ENCODE measurements around the gene FBXO17. TPM values are rescaled to one million over a fixed set of nuclear protein-coding genes. Genes with fewer than 3 reads are reported as not detected.
"Not testable (repeated sequence)": the region's sequence is repeated elsewhere in the genome, so short reads cannot be mapped to it uniquely, and the experiment has no call there.

FBXO17 gene
- total and polyA plus RNA-seq, 4 donors, result 19.7 to 31.9 (median 23.4) TPM

DNA sequence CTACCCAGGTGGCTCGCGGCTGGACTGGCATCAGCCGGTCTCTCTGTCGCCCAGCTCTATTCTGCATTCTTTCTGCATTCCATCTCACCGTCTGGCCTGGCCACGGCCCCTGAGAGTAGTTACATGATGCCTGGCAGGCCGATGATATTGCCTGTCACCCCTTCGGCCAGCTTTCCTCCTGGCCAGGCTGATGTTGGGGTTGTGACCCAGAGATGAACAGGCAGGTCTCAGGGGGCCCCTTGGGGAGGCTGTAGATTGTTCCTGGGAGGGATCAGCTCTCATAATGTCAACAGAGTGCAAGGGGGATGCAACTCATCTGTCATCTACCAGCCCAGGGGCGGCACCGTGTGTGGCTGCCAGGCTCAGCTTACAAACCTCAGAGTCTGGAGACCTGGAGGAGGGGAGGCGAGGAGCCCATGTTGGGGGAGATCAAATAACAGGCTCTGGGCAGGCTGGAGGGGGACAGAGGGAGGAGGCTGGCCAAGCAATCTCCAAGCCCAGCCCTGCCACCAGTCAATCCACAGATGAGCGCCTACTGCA lies 13.6 kb upstream of the FBXO17 start:
- Histone ChIP-seq H3K9ac (ENCODE audit: low read depth in 1 of 2, low read length in 2 of 2) (no peak overlapping the region), H3K4me3 (ENCODE audit: low read depth in 1 of 3, low read length in 3 of 3) (no peak overlapping the region), H3K27me3 (ENCODE audit: control insufficient read depth in 4 of 4, insufficient read depth in 4 of 4, low read length in 3 of 4) (no peaks in the 10 kb centered on the region), H3K36me3 (ENCODE audit: control insufficient read depth in 4 of 4, insufficient read depth in 3 of 4, low read depth in 1 of 4, low read length in 3 of 4) (no peaks in the 10 kb centered on the region), H3K4me1 (ENCODE audit: control insufficient read depth in 4 of 4, insufficient read depth in 4 of 4, low read length in 3 of 4) (peaks cover 0 to 2% (median 0%) of the 10 kb centered on the region in 4 donors), H3K9me3 (ENCODE audit: control insufficient read depth in 4 of 4, low read length in 3 of 4) (no peaks in the 10 kb centered on the region), H3K27ac (ENCODE audit: low read depth in 1 of 2, low read length in 2 of 2) (no peak overlapping the region)
- TF ChIP-seq, protein P1, sequence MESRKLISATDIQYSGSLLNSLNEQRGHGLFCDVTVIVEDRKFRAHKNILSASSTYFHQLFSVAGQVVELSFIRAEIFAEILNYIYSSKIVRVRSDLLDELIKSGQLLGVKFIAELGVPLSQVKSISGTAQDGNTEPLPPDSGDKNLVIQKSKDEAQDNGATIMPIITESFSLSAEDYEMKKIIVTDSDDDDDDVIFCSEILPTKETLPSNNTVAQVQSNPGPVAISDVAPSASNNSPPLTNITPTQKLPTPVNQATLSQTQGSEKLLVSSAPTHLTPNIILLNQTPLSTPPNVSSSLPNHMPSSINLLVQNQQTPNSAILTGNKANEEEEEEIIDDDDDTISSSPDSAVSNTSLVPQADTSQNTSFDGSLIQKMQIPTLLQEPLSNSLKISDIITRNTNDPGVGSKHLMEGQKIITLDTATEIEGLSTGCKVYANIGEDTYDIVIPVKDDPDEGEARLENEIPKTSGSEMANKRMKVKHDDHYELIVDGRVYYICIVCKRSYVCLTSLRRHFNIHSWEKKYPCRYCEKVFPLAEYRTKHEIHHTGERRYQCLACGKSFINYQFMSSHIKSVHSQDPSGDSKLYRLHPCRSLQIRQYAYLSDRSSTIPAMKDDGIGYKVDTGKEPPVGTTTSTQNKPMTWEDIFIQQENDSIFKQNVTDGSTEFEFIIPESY (IDR thresholded peaks at IDR 0.05), result no peak
- TF ChIP-seq NR2F2 (IDR thresholded peaks at IDR 0.05), result no peak
- TF ChIP-seq YY1 (IDR thresholded peaks at IDR 0.05), result no peak
- TF ChIP-seq, protein P2, sequence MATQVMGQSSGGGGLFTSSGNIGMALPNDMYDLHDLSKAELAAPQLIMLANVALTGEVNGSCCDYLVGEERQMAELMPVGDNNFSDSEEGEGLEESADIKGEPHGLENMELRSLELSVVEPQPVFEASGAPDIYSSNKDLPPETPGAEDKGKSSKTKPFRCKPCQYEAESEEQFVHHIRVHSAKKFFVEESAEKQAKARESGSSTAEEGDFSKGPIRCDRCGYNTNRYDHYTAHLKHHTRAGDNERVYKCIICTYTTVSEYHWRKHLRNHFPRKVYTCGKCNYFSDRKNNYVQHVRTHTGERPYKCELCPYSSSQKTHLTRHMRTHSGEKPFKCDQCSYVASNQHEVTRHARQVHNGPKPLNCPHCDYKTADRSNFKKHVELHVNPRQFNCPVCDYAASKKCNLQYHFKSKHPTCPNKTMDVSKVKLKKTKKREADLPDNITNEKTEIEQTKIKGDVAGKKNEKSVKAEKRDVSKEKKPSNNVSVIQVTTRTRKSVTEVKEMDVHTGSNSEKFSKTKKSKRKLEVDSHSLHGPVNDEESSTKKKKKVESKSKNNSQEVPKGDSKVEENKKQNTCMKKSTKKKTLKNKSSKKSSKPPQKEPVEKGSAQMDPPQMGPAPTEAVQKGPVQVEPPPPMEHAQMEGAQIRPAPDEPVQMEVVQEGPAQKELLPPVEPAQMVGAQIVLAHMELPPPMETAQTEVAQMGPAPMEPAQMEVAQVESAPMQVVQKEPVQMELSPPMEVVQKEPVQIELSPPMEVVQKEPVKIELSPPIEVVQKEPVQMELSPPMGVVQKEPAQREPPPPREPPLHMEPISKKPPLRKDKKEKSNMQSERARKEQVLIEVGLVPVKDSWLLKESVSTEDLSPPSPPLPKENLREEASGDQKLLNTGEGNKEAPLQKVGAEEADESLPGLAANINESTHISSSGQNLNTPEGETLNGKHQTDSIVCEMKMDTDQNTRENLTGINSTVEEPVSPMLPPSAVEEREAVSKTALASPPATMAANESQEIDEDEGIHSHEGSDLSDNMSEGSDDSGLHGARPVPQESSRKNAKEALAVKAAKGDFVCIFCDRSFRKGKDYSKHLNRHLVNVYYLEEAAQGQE (IDR thresholded peaks at IDR 0.05), result no peak
- TF ChIP-seq, protein P3, sequence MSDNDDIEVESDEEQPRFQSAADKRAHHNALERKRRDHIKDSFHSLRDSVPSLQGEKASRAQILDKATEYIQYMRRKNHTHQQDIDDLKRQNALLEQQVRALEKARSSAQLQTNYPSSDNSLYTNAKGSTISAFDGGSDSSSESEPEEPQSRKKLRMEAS (IDR thresholded peaks at IDR 0.05), result no peak
- no peak for TF ChIP-seq HNF4G (IDR thresholded peaks at IDR 0.05)
- TF ChIP-seq TAF1 (conservative IDR thresholded peaks at IDR 0.05), result no peak
- TF ChIP-seq HNF4A (conservative IDR thresholded peaks at IDR 0.05), result no peak
- TF ChIP-seq GABPA (IDR thresholded peaks at IDR 0.05 in 1 of 2, conservative IDR thresholded peaks at IDR 0.05 in 1 of 2), result no peak
- TF ChIP-seq FOXA2 (IDR thresholded peaks at IDR 0.05), result no peak
- TF ChIP-seq RAD21 (IDR thresholded peaks at IDR 0.05), result no peak
- TF ChIP-seq RXRA (IDR thresholded peaks at IDR 0.05), result no peak
- TF ChIP-seq, protein P4, sequence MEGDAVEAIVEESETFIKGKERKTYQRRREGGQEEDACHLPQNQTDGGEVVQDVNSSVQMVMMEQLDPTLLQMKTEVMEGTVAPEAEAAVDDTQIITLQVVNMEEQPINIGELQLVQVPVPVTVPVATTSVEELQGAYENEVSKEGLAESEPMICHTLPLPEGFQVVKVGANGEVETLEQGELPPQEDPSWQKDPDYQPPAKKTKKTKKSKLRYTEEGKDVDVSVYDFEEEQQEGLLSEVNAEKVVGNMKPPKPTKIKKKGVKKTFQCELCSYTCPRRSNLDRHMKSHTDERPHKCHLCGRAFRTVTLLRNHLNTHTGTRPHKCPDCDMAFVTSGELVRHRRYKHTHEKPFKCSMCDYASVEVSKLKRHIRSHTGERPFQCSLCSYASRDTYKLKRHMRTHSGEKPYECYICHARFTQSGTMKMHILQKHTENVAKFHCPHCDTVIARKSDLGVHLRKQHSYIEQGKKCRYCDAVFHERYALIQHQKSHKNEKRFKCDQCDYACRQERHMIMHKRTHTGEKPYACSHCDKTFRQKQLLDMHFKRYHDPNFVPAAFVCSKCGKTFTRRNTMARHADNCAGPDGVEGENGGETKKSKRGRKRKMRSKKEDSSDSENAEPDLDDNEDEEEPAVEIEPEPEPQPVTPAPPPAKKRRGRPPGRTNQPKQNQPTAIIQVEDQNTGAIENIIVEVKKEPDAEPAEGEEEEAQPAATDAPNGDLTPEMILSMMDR (IDR thresholded peaks at IDR 0.05; ENCODE audit: low read depth, low read length, missing input control), result no peak
- TF ChIP-seq, protein P5, sequence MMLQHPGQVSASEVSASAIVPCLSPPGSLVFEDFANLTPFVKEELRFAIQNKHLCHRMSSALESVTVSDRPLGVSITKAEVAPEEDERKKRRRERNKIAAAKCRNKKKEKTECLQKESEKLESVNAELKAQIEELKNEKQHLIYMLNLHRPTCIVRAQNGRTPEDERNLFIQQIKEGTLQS (IDR thresholded peaks at IDR 0.05), result no peak
- 60% methylated on average over 12 of the region's 12 CpGs for WGBS
- no peak for DNase-seq (ENCODE audit: low spot score)

DNA sequence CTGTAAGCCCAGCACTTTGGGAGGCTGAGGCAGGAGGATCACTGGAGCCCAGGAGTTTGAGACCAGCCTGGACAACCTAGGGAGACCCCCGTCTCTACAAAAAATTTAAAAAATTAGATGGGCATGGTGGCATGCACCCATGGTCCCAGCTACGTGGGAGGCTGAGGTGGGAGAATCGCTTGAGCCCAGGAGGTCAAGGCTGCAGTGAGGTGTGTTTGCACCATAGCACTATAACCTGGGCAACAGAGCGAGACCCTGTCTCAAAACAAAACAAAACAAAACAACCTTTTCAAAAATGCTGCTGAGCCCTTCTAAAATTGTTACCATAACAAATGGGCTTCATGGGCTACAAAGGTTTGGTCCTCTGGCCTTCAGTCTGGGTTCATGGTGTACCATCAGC lies 13.1 kb upstream of the FBXO17 start:
- not testable (repeated sequence) for H3K9ac ChIP-seq (ENCODE audit: low read depth in 1 of 2, low read length in 2 of 2); H3K9me3 ChIP-seq (ENCODE audit: control insufficient read depth in 4 of 4, low read length in 3 of 4); H3K36me3 ChIP-seq (ENCODE audit: control insufficient read depth in 4 of 4, insufficient read depth in 3 of 4, low read depth in 1 of 4, low read length in 3 of 4); H3K27ac ChIP-seq (ENCODE audit: low read depth in 1 of 2, low read length in 2 of 2); H3K4me3 ChIP-seq (ENCODE audit: low read depth in 1 of 3, low read length in 3 of 3); H3K27me3 ChIP-seq (ENCODE audit: control insufficient read depth in 4 of 4, insufficient read depth in 4 of 4, low read length in 3 of 4); H3K4me1 ChIP-seq (ENCODE audit: control insufficient read depth in 4 of 4, insufficient read depth in 4 of 4, low read length in 3 of 4); DNase-seq (ENCODE audit: low spot score)
- 94% methylated on average over 4 of the region's 4 CpGs for WGBS

DNA sequence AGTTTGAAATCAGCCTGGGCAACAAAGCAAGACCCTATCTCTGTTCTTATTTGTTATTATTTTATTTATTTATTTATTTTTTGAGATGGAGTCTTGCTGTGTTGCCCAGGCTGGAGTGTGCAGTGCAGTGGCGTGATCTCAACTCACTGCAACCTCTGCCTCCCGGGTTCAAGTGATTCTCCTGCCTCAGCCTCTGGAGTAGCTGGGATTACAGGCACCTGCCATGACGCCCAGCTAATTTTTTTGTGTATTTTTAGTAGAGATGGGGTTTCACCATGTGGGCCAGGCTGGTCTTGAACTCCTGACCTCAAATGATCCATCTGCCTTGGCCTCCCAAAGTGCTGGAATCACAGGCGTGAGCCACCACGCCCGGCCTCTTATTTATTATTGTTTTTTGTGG lies 12.2 kb upstream of the FBXO17 start:
- 93% methylated on average over 6 of the region's 6 CpGs for WGBS
- H3K9me3 ChIP-seq (ENCODE audit: control insufficient read depth in 4 of 4, low read length in 3 of 4); H3K4me3 ChIP-seq (ENCODE audit: low read depth in 1 of 3, low read length in 3 of 3); DNase-seq (ENCODE audit: low spot score); H3K9ac ChIP-seq (ENCODE audit: low read depth in 1 of 2, low read length in 2 of 2); H3K27ac ChIP-seq (ENCODE audit: low read depth in 1 of 2, low read length in 2 of 2); H3K27me3 ChIP-seq (ENCODE audit: control insufficient read depth in 4 of 4, insufficient read depth in 4 of 4, low read length in 3 of 4); H3K4me1 ChIP-seq (ENCODE audit: control insufficient read depth in 4 of 4, insufficient read depth in 4 of 4, low read length in 3 of 4); H3K36me3 ChIP-seq (ENCODE audit: control insufficient read depth in 4 of 4, insufficient read depth in 3 of 4, low read depth in 1 of 4, low read length in 3 of 4): not testable (repeated sequence)
